ENCODE results near the gene CINP.

DNA sequence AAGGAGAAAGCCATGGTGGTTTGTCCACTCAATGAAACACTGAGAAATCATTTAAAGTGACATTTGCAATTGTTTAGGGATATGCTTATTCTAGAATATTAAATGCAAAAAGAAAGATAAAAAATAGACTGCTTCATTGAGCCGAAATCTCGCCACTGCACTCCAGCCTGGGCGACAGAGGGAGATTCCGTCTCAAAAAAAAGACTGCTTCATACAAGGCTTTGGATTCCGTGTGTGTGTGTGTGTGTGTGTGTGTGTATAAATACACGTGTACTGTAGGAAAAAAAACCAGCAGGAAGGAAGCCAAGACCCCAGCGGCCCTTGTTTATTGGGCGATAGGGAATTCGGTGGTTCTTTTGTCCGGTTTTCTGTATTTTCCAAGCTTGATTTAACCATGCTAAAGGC, 46.4 kb downstream of the CINP start:
- no peak for TF ChIP-seq GATA2 (IDR thresholded peaks at IDR 0.05; ENCODE audit: low read depth, low read length)
- TF ChIP-seq GATA3 (IDR thresholded peaks at IDR 0.05; ENCODE audit: low read depth, low read length) = no peak
